Inflammatory macrophage treated with lipopolysaccharide for 4 hours (primary cell): ENCODE data around the gene ACKR3.

Experiments used
- DNase-seq: peaks from one replicate; pipeline ENCODE4 v3.0.0-alpha.2; 2020

ACKR3 gene

GRCh38 chr2:236612737-236613136 is 43.1 kb downstream of the ACKR3 start:
- DNase-seq = no peak

- no peak for DNase-seq
These were observed 44.0 kb downstream of the ACKR3 start for GRCh38 chr2:236613612-236614011.

- DNase-seq = no peak
These were observed 44.9 kb downstream of the ACKR3 start for GRCh38 chr2:236614551-236614950.

- no peak for DNase-seq
These were observed 46.4 kb downstream of the ACKR3 start for GRCh38 chr2:236616031-236616430.

GRCh38 chr2:236616624-236617023 is 47.0 kb downstream of the ACKR3 start:
- DNase-seq = no peak

GRCh38 chr2:236617221-236617737 is 47.7 kb downstream of the ACKR3 start:
- DNase-seq = no peak

GRCh38 chr2:236617796-236618195 is 48.2 kb downstream of the ACKR3 start:
- no peak for DNase-seq

GRCh38 chr2:236618370-236618769 is 48.7 kb downstream of the ACKR3 start:
- DNase-seq = no peak

GRCh38 chr2:236619910-236620612 is 50.4 kb downstream of the ACKR3 start:
- DNase-seq = no peak

- DNase-seq = no peak
These were observed 52.2 kb downstream of the ACKR3 start for GRCh38 chr2:236621786-236622185.

- DNase-seq = no peak
These were observed 52.6 kb downstream of the ACKR3 start for GRCh38 chr2:236622201-236622600.

- DNase-seq = no peak
These were observed 53.0 kb downstream of the ACKR3 start for GRCh38 chr2:236622660-236623059.

GRCh38 chr2:236623816-236624215 is 54.2 kb downstream of the ACKR3 start:
- DNase-seq = no peak

- DNase-seq = no peak
These were observed 55.6 kb downstream of the ACKR3 start for GRCh38 chr2:236625156-236625690.

- no peak for DNase-seq
These were observed 56.9 kb downstream of the ACKR3 start for GRCh38 chr2:236626391-236627150.

- no peak for DNase-seq
These were observed 57.6 kb downstream of the ACKR3 start for GRCh38 chr2:236627193-236627592.

- no peak for DNase-seq
These were observed 58.2 kb downstream of the ACKR3 start for GRCh38 chr2:236627841-236628240.

GRCh38 chr2:236628256-236628901 is 58.8 kb downstream of the ACKR3 start:
- no peak for DNase-seq

GRCh38 chr2:236628981-236629605 is 59.5 kb downstream of the ACKR3 start:
- no peak for DNase-seq

- DNase-seq = no peak
These were observed 60.6 kb downstream of the ACKR3 start for GRCh38 chr2:236629961-236630872.

- no peak for DNase-seq
These were observed 61.7 kb downstream of the ACKR3 start for GRCh38 chr2:236631281-236631855.
